HepG2 (cell line): ENCODE results near the gene ARHGEF9.

Experiments used
- MEF2D ChIP-seq: sonication (generic); formaldehyde crosslinking; IDR thresholded peaks from 2 replicates; pipeline ENCODE4 v1.5.1; 2020; ENCODE audit warnings: mild to moderate bottlenecking, missing genetic modification reagents
- RAD21 ChIP-seq: fragments of 450-650 bp; formaldehyde crosslinking; IDR thresholded peaks from 2 replicates; pipeline ENCODE4 v1.5.0; 2020; ENCODE audit warnings: mild to moderate bottlenecking
- SMAD3 ChIP-seq: sonication (generic); formaldehyde crosslinking; IDR thresholded peaks from 2 replicates; pipeline ENCODE4 v1.4.0; 2020; ENCODE audit warnings: missing genetic modification reagents

GRCh38 chrX:63635750-63636149, 149.3 kb downstream of the ARHGEF9 start:
- TF ChIP-seq RAD21 (CRISPR knock-in tag) (no peak), MEF2D (CRISPR knock-in tag) (no peak), SMAD3 (CRISPR knock-in tag) (no peak)
